ENCODE results near the gene SLC6A3.

DNA sequence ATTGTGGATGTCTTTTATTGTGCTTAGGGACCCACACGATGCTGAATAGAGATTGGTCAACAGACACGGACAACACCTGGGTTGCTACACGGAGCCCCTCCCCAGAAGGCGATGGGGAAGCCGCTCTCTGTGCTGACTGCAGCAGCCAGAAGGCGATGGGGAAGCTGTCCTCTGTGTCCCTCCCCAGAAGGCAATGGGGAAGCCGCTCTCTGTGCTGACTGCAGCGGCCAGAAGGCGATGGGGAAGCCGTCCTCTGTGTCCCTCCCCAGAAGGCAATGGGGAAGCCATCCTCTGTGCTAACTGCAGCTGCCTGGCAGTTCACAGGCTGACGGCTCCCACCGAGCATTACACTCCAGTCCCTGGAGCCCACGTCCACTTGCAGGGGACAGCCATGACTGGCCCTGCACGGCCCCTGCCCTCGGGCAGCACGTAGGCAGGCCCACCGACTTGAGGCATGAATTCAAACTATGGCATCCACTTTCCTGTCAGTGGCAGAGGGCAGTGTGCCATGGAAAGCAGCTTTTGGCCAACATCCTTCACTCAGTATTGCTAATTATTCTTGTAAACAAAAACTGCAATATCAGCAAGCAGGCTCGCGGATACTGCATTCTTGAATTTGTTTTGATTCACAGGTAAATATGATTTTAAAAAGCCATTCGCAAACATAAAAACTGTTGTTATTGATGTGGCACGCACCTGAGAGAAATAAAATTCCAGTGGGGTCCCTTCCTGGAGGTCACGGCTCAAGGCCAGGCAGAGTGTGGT, 52.3 kb downstream of the SLC6A3 start:
- TF ChIP-seq, protein P1, sequence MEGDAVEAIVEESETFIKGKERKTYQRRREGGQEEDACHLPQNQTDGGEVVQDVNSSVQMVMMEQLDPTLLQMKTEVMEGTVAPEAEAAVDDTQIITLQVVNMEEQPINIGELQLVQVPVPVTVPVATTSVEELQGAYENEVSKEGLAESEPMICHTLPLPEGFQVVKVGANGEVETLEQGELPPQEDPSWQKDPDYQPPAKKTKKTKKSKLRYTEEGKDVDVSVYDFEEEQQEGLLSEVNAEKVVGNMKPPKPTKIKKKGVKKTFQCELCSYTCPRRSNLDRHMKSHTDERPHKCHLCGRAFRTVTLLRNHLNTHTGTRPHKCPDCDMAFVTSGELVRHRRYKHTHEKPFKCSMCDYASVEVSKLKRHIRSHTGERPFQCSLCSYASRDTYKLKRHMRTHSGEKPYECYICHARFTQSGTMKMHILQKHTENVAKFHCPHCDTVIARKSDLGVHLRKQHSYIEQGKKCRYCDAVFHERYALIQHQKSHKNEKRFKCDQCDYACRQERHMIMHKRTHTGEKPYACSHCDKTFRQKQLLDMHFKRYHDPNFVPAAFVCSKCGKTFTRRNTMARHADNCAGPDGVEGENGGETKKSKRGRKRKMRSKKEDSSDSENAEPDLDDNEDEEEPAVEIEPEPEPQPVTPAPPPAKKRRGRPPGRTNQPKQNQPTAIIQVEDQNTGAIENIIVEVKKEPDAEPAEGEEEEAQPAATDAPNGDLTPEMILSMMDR (IDR thresholded peaks at IDR 0.05; ENCODE audit: extremely low read depth in 1 of 2, insufficient read depth in 1 of 2, low read depth in 1 of 2, low read length in 2 of 2), result no peak
- TF ChIP-seq EZH2 (IDR thresholded peaks at IDR 0.05; ENCODE audit: borderline replicate concordance, low read depth, low read length, severe bottlenecking) (no peak), POLR2A (IDR thresholded peaks at IDR 0.05; ENCODE audit: low read depth, low read length) (no peak), MAX (IDR thresholded peaks at IDR 0.05; ENCODE audit: insufficient read depth, insufficient read length) (no peak), POLR2AphosphoS5 (IDR thresholded peaks at IDR 0.05; ENCODE audit: insufficient read depth, low read depth, low read length) (no peak), GATA2 (IDR thresholded peaks at IDR 0.05; ENCODE audit: insufficient read depth, insufficient read length, low read depth, low read length) (no peak)
